NCI-H2196 (cell line): ENCODE measurements around the gene PARD3.

Experiments used
- DNase-seq: peaks from one replicate; lab custom pipeline; 2025; ENCODE audit not compliant: unreplicated experiment; lab: John Stamatoyannopoulos, UW

The PARD3 gene

GRCh38 chr10:34513636-34514035 lies 301.5 kb downstream of the PARD3 start:
- no peak for DNase-seq

GRCh38 chr10:34507217-34507616 lies 307.9 kb downstream of the PARD3 start:
- no peak for DNase-seq

- DNase-seq = no peak
These were observed 308.3 kb downstream of the PARD3 start for GRCh38 chr10:34506786-34507185.

- no peak for DNase-seq
These were observed 309.8 kb downstream of the PARD3 start for GRCh38 chr10:34505338-34505737.

GRCh38 chr10:34504534-34504933 lies 310.6 kb downstream of the PARD3 start:
- DNase-seq = peak; percentile 12

- no peak for DNase-seq
These were observed 311.4 kb downstream of the PARD3 start for GRCh38 chr10:34503704-34504103.

- DNase-seq = no peak
These were observed 315.4 kb downstream of the PARD3 start for GRCh38 chr10:34499612-34500279.

GRCh38 chr10:34498821-34499220 lies 316.3 kb downstream of the PARD3 start:
- DNase-seq = no peak

GRCh38 chr10:34495938-34496337 lies 319.2 kb downstream of the PARD3 start:
- no peak for DNase-seq

- DNase-seq = no peak
These were observed 321.1 kb downstream of the PARD3 start for GRCh38 chr10:34494012-34494411.

- DNase-seq = peak; percentile 18
These were observed 323.0 kb downstream of the PARD3 start for GRCh38 chr10:34492081-34492480.

- peak; percentile 6 for DNase-seq
These were observed 323.4 kb downstream of the PARD3 start for GRCh38 chr10:34491678-34492077.

GRCh38 chr10:34489973-34490745 lies 324.9 kb downstream of the PARD3 start:
- no peak for DNase-seq

- DNase-seq = no peak
These were observed 325.7 kb downstream of the PARD3 start for GRCh38 chr10:34489411-34489810.

- DNase-seq = no peak
These were observed 326.5 kb downstream of the PARD3 start for GRCh38 chr10:34488476-34489130.

GRCh38 chr10:34486008-34486407 lies 329.1 kb downstream of the PARD3 start:
- DNase-seq = no peak

- DNase-seq = no peak
These were observed 330.9 kb downstream of the PARD3 start for GRCh38 chr10:34484164-34484563.

- no peak for DNase-seq
These were observed 334.8 kb downstream of the PARD3 start for GRCh38 chr10:34480345-34480744.

- no peak for DNase-seq
These were observed 335.4 kb downstream of the PARD3 start for GRCh38 chr10:34479520-34480179.

- DNase-seq = no peak
These were observed 337.8 kb downstream of the PARD3 start for GRCh38 chr10:34477249-34477648.

GRCh38 chr10:34476608-34477007 lies 338.5 kb downstream of the PARD3 start:
- no peak for DNase-seq

- DNase-seq = no peak
These were observed 339.3 kb downstream of the PARD3 start for GRCh38 chr10:34475786-34476185.
